ENCODE results near the gene YKT6. TPM values are rescaled to one million over a fixed set of nuclear protein-coding genes. Genes with fewer than 3 reads are reported as not detected.

Gene YKT6
- total RNA-seq, 1 experiment from 2014 or later, result 146 TPM

DNA sequence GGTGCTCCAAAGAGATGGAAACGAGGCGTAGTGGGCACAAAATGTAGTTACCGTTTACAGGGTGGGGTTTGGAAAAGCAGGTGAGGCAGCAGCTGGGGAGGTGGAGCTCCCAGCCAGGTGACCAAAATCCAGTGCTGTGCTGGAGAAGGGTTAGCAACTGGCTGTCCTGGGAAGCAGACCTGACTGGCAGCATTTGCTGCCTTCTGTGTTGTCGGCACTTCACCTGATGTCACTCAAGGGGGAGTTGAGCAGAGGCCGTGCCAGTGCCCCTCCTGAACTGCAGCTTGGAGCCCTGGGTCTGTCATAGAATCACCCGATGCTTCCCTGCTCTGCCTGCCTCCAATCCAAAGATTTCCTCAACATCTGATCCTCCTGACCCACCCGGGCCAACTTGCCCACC, 24.3 kb upstream of the YKT6 start:
- CTCF ChIA-PET, result no interaction called here
- DNase-seq, result no peak
- intact Hi-C loops (cut with micrococcal nuclease; ENCODE audit: unreplicated experiment), result no loop called here
- Mint-ChIP-seq H3K4me1 (ENCODE audit: low read depth, unreplicated experiment) (no peaks in the 10 kb centered on the region), H3K4me3 (ENCODE audit: low read depth, unreplicated experiment) (no peak overlapping the region), H3K27ac (ENCODE audit: unreplicated experiment) (no peak overlapping the region), H3K36me3 (ENCODE audit: insufficient read depth, unreplicated experiment) (no peaks in the 10 kb centered on the region), H3K27me3 (ENCODE audit: unreplicated experiment) (peaks cover 88% of the 10 kb centered on the region), H3K9me3 (ENCODE audit: low read depth, unreplicated experiment) (no peaks in the 10 kb centered on the region)
- TF ChIP-seq, protein P1, sequence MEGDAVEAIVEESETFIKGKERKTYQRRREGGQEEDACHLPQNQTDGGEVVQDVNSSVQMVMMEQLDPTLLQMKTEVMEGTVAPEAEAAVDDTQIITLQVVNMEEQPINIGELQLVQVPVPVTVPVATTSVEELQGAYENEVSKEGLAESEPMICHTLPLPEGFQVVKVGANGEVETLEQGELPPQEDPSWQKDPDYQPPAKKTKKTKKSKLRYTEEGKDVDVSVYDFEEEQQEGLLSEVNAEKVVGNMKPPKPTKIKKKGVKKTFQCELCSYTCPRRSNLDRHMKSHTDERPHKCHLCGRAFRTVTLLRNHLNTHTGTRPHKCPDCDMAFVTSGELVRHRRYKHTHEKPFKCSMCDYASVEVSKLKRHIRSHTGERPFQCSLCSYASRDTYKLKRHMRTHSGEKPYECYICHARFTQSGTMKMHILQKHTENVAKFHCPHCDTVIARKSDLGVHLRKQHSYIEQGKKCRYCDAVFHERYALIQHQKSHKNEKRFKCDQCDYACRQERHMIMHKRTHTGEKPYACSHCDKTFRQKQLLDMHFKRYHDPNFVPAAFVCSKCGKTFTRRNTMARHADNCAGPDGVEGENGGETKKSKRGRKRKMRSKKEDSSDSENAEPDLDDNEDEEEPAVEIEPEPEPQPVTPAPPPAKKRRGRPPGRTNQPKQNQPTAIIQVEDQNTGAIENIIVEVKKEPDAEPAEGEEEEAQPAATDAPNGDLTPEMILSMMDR (IDR thresholded peaks at IDR 0.05; ENCODE audit: unreplicated experiment), result no peak
- no TSS peak for BruUV-seq (replicated peaks)

DNA sequence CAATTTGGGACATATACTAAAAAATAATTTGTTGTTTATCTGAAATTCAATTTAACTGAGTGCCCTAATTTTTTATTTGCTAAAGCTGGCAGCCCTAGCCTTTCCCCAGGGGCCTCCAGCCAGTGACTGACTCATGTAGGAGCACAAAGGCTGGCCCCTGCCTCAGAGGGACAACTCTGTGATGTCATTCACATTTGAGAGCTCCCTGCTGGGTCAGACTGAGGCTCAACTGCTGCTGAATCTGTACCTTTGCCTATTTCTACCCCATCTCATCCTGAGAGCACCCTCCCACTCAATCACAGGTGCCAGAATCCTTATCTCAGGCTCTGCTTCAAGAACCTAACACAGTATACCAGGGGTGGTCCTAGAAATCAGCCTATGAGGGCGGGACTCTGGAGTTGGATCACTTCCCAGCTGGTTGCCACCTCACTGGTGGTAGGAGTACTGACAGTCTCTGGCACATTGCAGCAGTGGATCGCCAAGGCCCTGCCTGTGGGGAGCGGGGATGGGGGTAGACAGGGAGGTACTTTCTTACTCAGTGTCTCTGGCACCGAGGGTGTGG, 23.1 kb upstream of the YKT6 start:
- H3K4me1 Mint-ChIP-seq (ENCODE audit: low read depth, unreplicated experiment), result no peaks in the 10 kb centered on the region
- intact Hi-C loops (cut with micrococcal nuclease; ENCODE audit: unreplicated experiment), result no loop called here
- H3K9me3 Mint-ChIP-seq (ENCODE audit: low read depth, unreplicated experiment), result no peaks in the 10 kb centered on the region
- no TSS peak for BruUV-seq (replicated peaks)
- CTCF ChIA-PET, result no interaction called here
- TF ChIP-seq, protein P1 (IDR thresholded peaks at IDR 0.05; ENCODE audit: unreplicated experiment), result no peak
- H3K27ac Mint-ChIP-seq (ENCODE audit: unreplicated experiment), result no peak overlapping the region
- DNase-seq, result no peak
- H3K4me3 Mint-ChIP-seq (ENCODE audit: low read depth, unreplicated experiment), result no peak overlapping the region
- H3K27me3 Mint-ChIP-seq (ENCODE audit: unreplicated experiment), result peaks cover 95% of the 10 kb centered on the region
- no peaks in the 10 kb centered on the region for H3K36me3 Mint-ChIP-seq (ENCODE audit: insufficient read depth, unreplicated experiment)

DNA sequence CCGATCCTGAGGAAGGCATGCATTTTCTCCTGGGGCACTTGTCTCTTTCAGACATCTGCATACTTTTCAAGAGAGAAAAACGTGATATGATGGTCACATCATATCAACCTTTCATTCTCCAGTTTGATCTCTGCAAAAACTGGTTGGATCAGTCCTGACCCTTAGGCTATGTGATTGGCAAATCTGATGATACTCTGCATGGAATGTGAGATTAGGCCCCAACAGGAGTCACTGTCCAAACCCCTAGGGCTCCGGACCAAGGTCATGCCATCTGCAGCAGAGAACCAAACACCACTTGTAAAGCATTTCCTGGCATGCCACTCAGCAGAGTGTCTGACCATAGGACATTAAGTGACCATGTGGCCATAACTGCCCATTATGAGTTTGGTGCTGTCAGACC, 20.1 kb upstream of the YKT6 start:
- no peak overlapping the region for H3K4me3 Mint-ChIP-seq (ENCODE audit: low read depth, unreplicated experiment)
- DNase-seq, result no peak
- H3K27me3 Mint-ChIP-seq (ENCODE audit: unreplicated experiment), result peaks cover 91% of the 10 kb centered on the region
- TF ChIP-seq, protein P1 (IDR thresholded peaks at IDR 0.05; ENCODE audit: unreplicated experiment), result no peak
- H3K4me1 Mint-ChIP-seq (ENCODE audit: low read depth, unreplicated experiment), result peaks cover 14% of the 10 kb centered on the region
- BruUV-seq (replicated peaks), result no TSS peak
- no peak overlapping the region for H3K27ac Mint-ChIP-seq (ENCODE audit: unreplicated experiment)
- intact Hi-C loops (cut with micrococcal nuclease; ENCODE audit: unreplicated experiment), result no loop called here
- CTCF ChIA-PET, result no interaction called here
- no peaks in the 10 kb centered on the region for H3K36me3 Mint-ChIP-seq (ENCODE audit: insufficient read depth, unreplicated experiment)
- no peaks in the 10 kb centered on the region for H3K9me3 Mint-ChIP-seq (ENCODE audit: low read depth, unreplicated experiment)

DNA sequence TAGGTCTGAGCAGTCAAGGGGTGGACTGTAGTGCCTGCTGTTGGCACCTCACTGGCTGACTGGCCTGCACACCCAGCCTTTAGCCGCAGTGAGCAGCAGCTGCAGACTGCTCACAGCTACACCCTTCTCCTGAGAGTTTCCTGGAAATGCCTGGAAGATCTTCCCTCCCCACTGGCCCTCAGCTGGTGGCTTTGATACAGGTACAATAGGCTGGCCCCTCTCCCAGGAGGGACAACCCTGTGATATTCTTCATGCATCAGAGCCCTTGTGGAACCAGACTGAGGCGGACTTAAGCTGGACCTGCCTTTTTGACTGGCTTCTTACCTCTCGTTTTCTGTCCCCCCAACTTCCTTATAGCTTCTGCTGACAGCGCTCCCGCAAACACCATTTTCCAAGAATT, 18.0 kb upstream of the YKT6 start:
- H3K36me3 Mint-ChIP-seq (ENCODE audit: insufficient read depth, unreplicated experiment), result no peaks in the 10 kb centered on the region
- H3K9me3 Mint-ChIP-seq (ENCODE audit: low read depth, unreplicated experiment), result no peaks in the 10 kb centered on the region
- CTCF ChIA-PET, result interaction anchor here (0.9 kb wide), 1 partner anchor 13 kb away, joined by 5 read pairs; no protein-coding TSS in a partner anchor
- TF ChIP-seq, protein P1 (IDR thresholded peaks at IDR 0.05; ENCODE audit: unreplicated experiment), result no peak
- DNase-seq, result no peak
- peaks cover 14% of the 10 kb centered on the region for H3K4me1 Mint-ChIP-seq (ENCODE audit: low read depth, unreplicated experiment)
- peaks cover 84% of the 10 kb centered on the region for H3K27me3 Mint-ChIP-seq (ENCODE audit: unreplicated experiment)
- intact Hi-C loops (cut with micrococcal nuclease; ENCODE audit: unreplicated experiment), result no loop called here
- no peak overlapping the region for H3K4me3 Mint-ChIP-seq (ENCODE audit: low read depth, unreplicated experiment)
- BruUV-seq (replicated peaks), result no TSS peak
- no peak overlapping the region for H3K27ac Mint-ChIP-seq (ENCODE audit: unreplicated experiment)
